ENCODE measurements around the gene PHC1.

PHC1 gene

GRCh38 chr12:8950221-8950527, 35.9 kb downstream of the PHC1 start:
- no peak for DNase-seq (ENCODE audit: low spot score)

GRCh38 chr12:8950702-8951478, 36.6 kb downstream of the PHC1 start:
- no peak for DNase-seq (ENCODE audit: low spot score)

GRCh38 chr12:8951744-8952143, 37.4 kb downstream of the PHC1 start:
- DNase-seq (ENCODE audit: low spot score): no peak

- no peak for DNase-seq (ENCODE audit: low spot score)
Observed at GRCh38 chr12:8953773-8954402, 39.6 kb downstream of the PHC1 start.

- DNase-seq (ENCODE audit: low spot score): no peak
Observed at GRCh38 chr12:8956073-8956472, 41.8 kb downstream of the PHC1 start.

GRCh38 chr12:8956772-8957171, 42.5 kb downstream of the PHC1 start:
- DNase-seq (ENCODE audit: low spot score): no peak

GRCh38 chr12:8957561-8957960, 43.3 kb downstream of the PHC1 start:
- no peak for DNase-seq (ENCODE audit: low spot score)

GRCh38 chr12:8958066-8958465, 43.8 kb downstream of the PHC1 start:
- no peak for DNase-seq (ENCODE audit: low spot score)

- DNase-seq (ENCODE audit: low spot score): no peak
Observed at GRCh38 chr12:8960176-8960575, 45.9 kb downstream of the PHC1 start.

GRCh38 chr12:8968761-8969160, 54.5 kb downstream of the PHC1 start:
- no peak for DNase-seq (ENCODE audit: low spot score)

GRCh38 chr12:8969861-8970411, 55.6 kb downstream of the PHC1 start:
- no peak for DNase-seq (ENCODE audit: low spot score)

GRCh38 chr12:8970432-8970831, 56.1 kb downstream of the PHC1 start:
- no peak for DNase-seq (ENCODE audit: low spot score)

GRCh38 chr12:8980137-8980536, 65.8 kb downstream of the PHC1 start:
- DNase-seq (ENCODE audit: low spot score): no peak

GRCh38 chr12:8985213-8985754, 71.0 kb downstream of the PHC1 start:
- DNase-seq (ENCODE audit: low spot score): no peak

- DNase-seq (ENCODE audit: low spot score): no peak
Observed at GRCh38 chr12:8987163-8987562, 72.9 kb downstream of the PHC1 start.

GRCh38 chr12:8987685-8988084, 73.4 kb downstream of the PHC1 start:
- no peak for DNase-seq (ENCODE audit: low spot score)

GRCh38 chr12:8989413-8989812, 75.1 kb downstream of the PHC1 start, which contains the start of gene KLRG1:
KLRG1 (plus strand) TSS chr12:8989546; CDS start chr12:8989636, 90 bp downstream.
- no peak for DNase-seq (ENCODE audit: low spot score)

All from iPS-NIHi11 (cell line).